Measurements from ENCODE around the gene HES7.
"Not testable (repeated sequence)": the region's sequence is repeated elsewhere in the genome, so short reads cannot be mapped to it uniquely, and the experiment has no call there.

The HES7 gene

DNA sequence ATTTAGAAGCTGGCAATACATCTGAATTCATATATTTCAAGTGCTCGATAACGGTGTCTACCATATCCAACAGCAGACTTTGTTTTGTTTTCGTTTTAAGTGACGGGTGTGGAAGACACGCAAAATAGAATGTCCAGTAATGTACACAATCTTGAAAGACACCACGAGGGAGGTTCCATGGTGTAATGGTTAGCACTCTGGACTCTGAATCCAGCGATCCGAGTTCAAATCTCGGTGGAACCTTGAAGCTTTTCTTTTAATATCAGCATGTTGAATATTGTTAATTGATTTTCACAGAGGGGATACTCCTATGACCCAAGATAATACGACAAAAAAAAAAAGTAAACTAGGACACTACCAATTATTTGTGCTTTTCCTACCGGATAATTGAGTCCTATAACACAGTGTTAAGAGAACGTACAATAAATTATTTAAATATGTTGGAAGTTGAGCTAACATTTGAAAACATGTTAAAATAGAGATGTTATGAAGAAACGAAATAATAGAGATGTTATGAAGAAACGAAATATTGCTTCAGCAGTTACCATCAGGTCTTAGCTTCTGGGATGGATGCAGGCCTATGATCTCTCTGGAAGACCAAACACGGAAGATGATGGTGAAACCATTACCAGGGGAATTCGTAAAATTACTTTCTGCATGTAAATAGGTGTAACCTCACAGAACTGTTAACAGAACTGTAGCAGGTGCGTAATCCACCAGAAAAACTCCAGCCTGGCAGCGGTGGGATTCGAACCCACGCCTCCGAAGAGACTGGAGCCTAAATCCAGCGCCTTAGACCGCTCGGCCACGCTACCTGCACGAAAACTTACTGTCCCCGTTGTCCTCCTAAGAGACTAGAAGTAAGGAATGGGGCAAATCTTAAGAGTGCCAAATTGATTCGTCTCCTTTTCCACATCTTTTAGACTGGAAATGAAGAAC, 4.1 kb downstream of the HES7 start:
- in situ Hi-C loops (cut with MboI; ENCODE audit: low sequenced_read_pairs) = loop anchor here (5.0 kb wide), 3 partner anchors 58 to 102 kb away; no protein-coding TSS in a partner anchor
- H3K27me3 ChIP-seq (ENCODE audit: low read depth) = no peaks in the 10 kb centered on the region
- H3K4me3 ChIP-seq = peak overlapping the region; percentile 61
- peak; percentile 93 to 94 for DNase-seq (ENCODE audit: low spot score in 2 of 2)
- peaks cover 18% of the 10 kb centered on the region for H3K4me1 ChIP-seq
- H3K9me3 ChIP-seq = no peaks in the 10 kb centered on the region
- H3K36me3 ChIP-seq (replicated peaks) = no peaks in the 10 kb centered on the region

DNA sequence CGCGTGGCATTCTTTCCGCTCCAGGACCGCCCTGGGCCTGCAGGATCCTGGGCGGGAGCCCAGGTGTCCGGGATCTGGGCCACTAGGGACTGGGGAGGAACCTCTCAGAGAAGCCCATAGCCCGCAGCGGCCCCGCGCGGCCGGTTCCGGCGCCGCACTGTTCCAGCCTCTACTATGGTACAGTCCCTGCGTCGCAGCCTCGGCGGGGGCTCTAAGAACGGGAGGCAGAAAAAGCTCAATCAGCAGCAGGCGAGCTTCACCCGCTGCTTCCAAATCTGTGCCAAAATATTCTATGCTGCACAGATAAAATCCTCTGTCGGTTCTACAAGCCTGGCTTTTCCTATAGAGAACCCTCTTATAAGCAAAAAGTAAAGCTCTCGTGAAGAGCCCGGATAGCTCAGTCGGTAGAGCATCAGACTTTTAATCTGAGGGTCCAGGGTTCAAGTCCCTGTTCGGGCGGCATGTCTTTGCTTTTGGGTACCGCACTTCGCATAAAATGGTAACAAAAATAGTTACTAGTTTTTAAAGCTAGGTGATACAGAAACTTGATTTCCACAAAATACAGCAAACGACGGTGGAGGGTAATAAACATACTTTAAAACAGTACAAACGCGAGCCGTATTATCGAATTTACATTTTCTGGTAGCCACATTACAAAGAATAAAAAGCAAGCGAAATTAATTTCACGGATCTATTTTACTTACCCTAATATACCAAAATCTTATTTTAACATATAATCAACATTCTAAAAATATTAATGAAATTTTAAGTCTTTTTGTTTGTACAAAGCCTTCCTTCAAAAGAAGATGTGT, 4.9 kb downstream of the HES7 start:
- in situ Hi-C loops (cut with MboI; ENCODE audit: low sequenced_read_pairs) = loop anchor here (5.0 kb wide), 1 partner anchor 57 kb away; no protein-coding TSS in a partner anchor
- Histone ChIP-seq H3K27me3 (ENCODE audit: low read depth) (no peaks in the 10 kb centered on the region), H3K4me3 (peak overlapping the region; percentile 40), H3K4me1 (peaks cover 11% of the 10 kb centered on the region), H3K9me3 (no peaks in the 10 kb centered on the region), H3K36me3 (replicated peaks) (no peaks in the 10 kb centered on the region)
- DNase-seq (ENCODE audit: low spot score in 2 of 2) = peak; percentile 85 to 95

- DNase-seq (ENCODE audit: low spot score in 2 of 2) = peak; percentile 39 to 47
- in situ Hi-C loops (cut with MboI; ENCODE audit: low sequenced_read_pairs) = loop anchor here (5.0 kb wide), 1 partner anchor 56 kb away; no protein-coding TSS in a partner anchor
- H3K27me3 ChIP-seq (ENCODE audit: low read depth) = no peaks in the 10 kb centered on the region
- H3K36me3 ChIP-seq (replicated peaks) = no peaks in the 10 kb centered on the region
- H3K4me3 ChIP-seq = peak within 1 kb of the TSS; percentile 40
- peaks cover 11% of the 10 kb centered on the region for H3K4me1 ChIP-seq
- no peaks in the 10 kb centered on the region for H3K9me3 ChIP-seq
Observed at GRCh38 chr17:8117980-8118768, 5.7 kb downstream of the HES7 start, which contains the start of gene ALOXE3. Gene ALOXE3, minus strand, starts transcription at chr17:8118514. Its CDS starts 524 bp downstream, at chr17:8117990.

DNA sequence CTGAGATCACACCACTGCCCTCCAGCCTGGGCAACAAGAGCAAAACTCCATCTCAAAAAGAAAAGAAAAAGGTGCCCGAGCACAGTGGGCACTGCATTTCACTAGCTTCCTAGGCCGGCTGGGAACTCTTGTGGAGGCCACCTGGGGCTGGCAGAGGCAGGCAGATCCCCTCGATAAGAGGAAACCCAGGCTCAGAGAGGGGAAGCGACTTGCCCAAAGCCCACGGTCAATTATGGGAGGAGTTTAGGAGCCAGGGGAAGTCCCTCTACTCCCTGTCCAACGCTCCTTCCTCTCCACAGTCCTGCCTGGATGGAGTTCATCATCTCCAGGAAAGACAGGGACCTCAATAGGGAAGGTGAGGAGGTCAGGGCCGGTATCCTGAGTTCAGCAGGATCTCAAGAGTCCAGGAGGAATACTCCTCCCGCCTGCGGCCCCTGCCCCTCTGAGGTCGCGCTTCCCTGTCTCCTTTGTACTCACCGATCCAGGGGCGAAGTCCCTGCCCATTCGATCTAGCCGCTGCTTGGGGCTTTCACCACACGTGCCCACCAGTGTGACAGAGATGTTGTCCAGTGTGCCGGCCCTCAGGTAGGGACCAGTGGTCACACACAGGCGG, 6.4 kb downstream of the HES7 start:
- Histone ChIP-seq H3K36me3 (replicated peaks) (no peaks in the 10 kb centered on the region), H3K27me3 (ENCODE audit: low read depth) (no peaks in the 10 kb centered on the region), H3K4me1 (peaks cover 11% of the 10 kb centered on the region), H3K9me3 (no peaks in the 10 kb centered on the region), H3K4me3 (no peak overlapping the region)
- DNase-seq (ENCODE audit: low spot score in 2 of 2) = no peak
- in situ Hi-C loops (cut with MboI; ENCODE audit: low sequenced_read_pairs) = loop anchor here (5.0 kb wide), 1 partner anchor 55 kb away; no protein-coding TSS in a partner anchor

GRCh38 chr17:8116776-8117175, 7.1 kb downstream of the HES7 start:
- Histone ChIP-seq H3K27me3 (ENCODE audit: low read depth) (no peaks in the 10 kb centered on the region), H3K36me3 (replicated peaks) (no peaks in the 10 kb centered on the region), H3K4me3 (no peak overlapping the region), H3K4me1 (peaks cover 11% of the 10 kb centered on the region), H3K9me3 (no peaks in the 10 kb centered on the region)
- no peak for DNase-seq (ENCODE audit: low spot score in 2 of 2)
- in situ Hi-C loops (cut with MboI; ENCODE audit: low sequenced_read_pairs) = loop anchor here (5.0 kb wide), 1 partner anchor 54 kb away; no protein-coding TSS in a partner anchor

DNA sequence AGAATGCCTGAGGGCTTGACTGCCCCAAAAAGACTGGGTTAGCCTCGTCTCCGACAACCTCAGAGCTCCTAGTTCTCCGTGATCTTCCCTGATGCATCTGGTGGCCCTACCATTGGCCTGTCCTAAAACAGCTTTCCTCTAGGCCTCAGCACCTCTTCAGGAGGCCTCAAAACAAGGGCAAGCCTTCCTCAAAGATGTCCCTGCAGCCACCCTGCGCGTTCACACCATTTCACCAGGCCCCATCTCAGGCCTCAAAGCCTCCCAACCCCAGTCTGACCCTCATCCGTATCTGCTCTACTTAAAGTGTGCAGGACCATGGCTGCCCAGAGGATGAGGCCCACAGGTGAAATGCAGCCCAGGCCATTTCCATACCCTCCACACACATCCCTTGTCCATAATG, 13.0 kb downstream of the HES7 start:
- no peaks in the 10 kb centered on the region for H3K4me1 ChIP-seq
- DNase-seq (ENCODE audit: low spot score in 2 of 2) = no peak
- in situ Hi-C loops (cut with MboI; ENCODE audit: low sequenced_read_pairs) = no loop called here
- H3K9me3 ChIP-seq = no peaks in the 10 kb centered on the region
- no peaks in the 10 kb centered on the region for H3K27me3 ChIP-seq (ENCODE audit: low read depth)
- H3K36me3 ChIP-seq (replicated peaks) = no peaks in the 10 kb centered on the region
- H3K4me3 ChIP-seq = no peak overlapping the region

- DNase-seq (ENCODE audit: low spot score in 2 of 2) = no peak
- no peaks in the 10 kb centered on the region for H3K9me3 ChIP-seq
- H3K36me3 ChIP-seq (replicated peaks) = no peaks in the 10 kb centered on the region
- H3K27me3 ChIP-seq (ENCODE audit: low read depth) = no peaks in the 10 kb centered on the region
- no peak overlapping the region for H3K4me3 ChIP-seq
- in situ Hi-C loops (cut with MboI; ENCODE audit: low sequenced_read_pairs) = no loop called here
- H3K4me1 ChIP-seq = no peaks in the 10 kb centered on the region
Observed at GRCh38 chr17:8110456-8110804, 13.5 kb downstream of the HES7 start.

- Histone ChIP-seq H3K4me3 (no peak overlapping the region), H3K4me1 (no peaks in the 10 kb centered on the region), H3K9me3 (no peaks in the 10 kb centered on the region), H3K27me3 (ENCODE audit: low read depth) (no peaks in the 10 kb centered on the region), H3K36me3 (replicated peaks) (no peaks in the 10 kb centered on the region)
- in situ Hi-C loops (cut with MboI; ENCODE audit: low sequenced_read_pairs) = no loop called here
- peak; percentile 16 to 80 for DNase-seq (ENCODE audit: low spot score in 2 of 2)
Observed at GRCh38 chr17:8109661-8110455, 14.0 kb downstream of the HES7 start.

GRCh38 chr17:8108972-8109660, 14.8 kb downstream of the HES7 start:
- H3K36me3 ChIP-seq (replicated peaks) = no peaks in the 10 kb centered on the region
- in situ Hi-C loops (cut with MboI; ENCODE audit: low sequenced_read_pairs) = no loop called here
- H3K4me3 ChIP-seq = no peak overlapping the region
- H3K27me3 ChIP-seq (ENCODE audit: low read depth) = no peaks in the 10 kb centered on the region
- DNase-seq (ENCODE audit: low spot score in 2 of 2) = no peak
- no peaks in the 10 kb centered on the region for H3K9me3 ChIP-seq
- H3K4me1 ChIP-seq = no peaks in the 10 kb centered on the region

DNA sequence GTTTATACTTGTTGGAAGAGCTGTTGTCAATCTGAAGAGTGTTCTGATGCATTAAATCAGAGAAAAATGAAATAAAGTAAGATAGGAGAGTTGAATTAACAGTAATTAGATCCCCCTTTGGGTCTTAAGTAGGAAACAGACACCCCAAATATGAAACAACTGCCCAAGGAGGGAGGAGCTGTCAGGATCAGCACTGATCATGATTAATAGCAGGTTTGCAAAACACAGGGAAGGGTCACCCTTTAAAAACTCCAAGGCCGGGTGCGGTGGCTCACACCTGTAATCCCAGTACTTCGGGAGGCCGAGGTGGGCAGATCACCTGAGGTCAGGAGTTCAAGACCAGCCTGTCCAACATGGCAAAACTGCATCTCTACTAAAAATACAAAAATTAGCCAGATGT, 16.9 kb downstream of the HES7 start:
- DNase-seq (ENCODE audit: low spot score in 2 of 2) = not testable (repeated sequence)

GRCh38 chr17:8105957-8106398, 17.9 kb downstream of the HES7 start:
- H3K27me3 ChIP-seq (ENCODE audit: low read depth) = no peaks in the 10 kb centered on the region
- no peaks in the 10 kb centered on the region for H3K9me3 ChIP-seq
- no peak overlapping the region for H3K4me3 ChIP-seq
- no peak for DNase-seq (ENCODE audit: low spot score in 2 of 2)
- in situ Hi-C loops (cut with MboI; ENCODE audit: low sequenced_read_pairs) = no loop called here
- H3K4me1 ChIP-seq = no peaks in the 10 kb centered on the region
- no peaks in the 10 kb centered on the region for H3K36me3 ChIP-seq (replicated peaks)

More for the DNA sequence above, 16.9 kb downstream of the HES7 start:
- H3K36me3 ChIP-seq (replicated peaks); H3K4me3 ChIP-seq; H3K4me1 ChIP-seq; H3K9me3 ChIP-seq; in situ Hi-C loops (cut with MboI; ENCODE audit: low sequenced_read_pairs); H3K27me3 ChIP-seq (ENCODE audit: low read depth): not testable (repeated sequence)

- DNase-seq (ENCODE audit: low spot score in 2 of 2) = no peak
- Histone ChIP-seq H3K36me3 (replicated peaks) (no peaks in the 10 kb centered on the region), H3K27me3 (ENCODE audit: low read depth) (no peaks in the 10 kb centered on the region), H3K4me1 (no peaks in the 10 kb centered on the region), H3K9me3 (no peaks in the 10 kb centered on the region), H3K4me3 (no peak overlapping the region)
- in situ Hi-C loops (cut with MboI; ENCODE audit: low sequenced_read_pairs) = no loop called here
Observed at GRCh38 chr17:8104911-8105310, 19.0 kb downstream of the HES7 start.
